IMR-90 (cell line): ENCODE measurements around the gene ANKRD1. TPM values are rescaled to one million over a fixed set of nuclear protein-coding genes. Genes with fewer than 3 reads are reported as not detected.
A peak's percentile ranks its signal among the peaks of the same experiment; 100 is the strongest.

Source experiments
- ATAC-seq: fragments of 200-7000 bp; cut with Tn5 transposase; 2 replicates; pipeline ENCODE4 v1.9.1; 2020; ENCODE audit warnings: low read depth, mild to moderate bottlenecking, moderate library complexity
- BruUV-seq: library from RNA; stranded (reverse); fragments of 400-500 nt; replicated peaks from 2 replicates; lab custom pipeline; 2021; lab: Mats Ljungman, UMichigan
- CTCF ChIA-PET: fragments of 300-600 bp; formaldehyde crosslinking; extraction: SDS; loops from one replicate; lab custom pipeline; 2021; ENCODE audit warnings: antibody characterized with exemption; lab: Yijun Ruan, JAX
- POLR2A ChIA-PET: fragments of 300-600 bp; sonication (Branson Sonifier 250); formaldehyde crosslinking; loops from one replicate; lab custom pipeline; 2022; ENCODE audit warnings: antibody characterized with exemption; ENCODE audit not compliant: unreplicated experiment; lab: Charles Lee
- DNase-seq: peaks from one replicate; pipeline ENCODE4 v3.0.0; 2013
- H2AFZ ChIP-seq: replicated peaks from 2 replicates; pipeline ENCODE3; 2013; ENCODE audit warnings: low read length, mild to moderate bottlenecking; ENCODE audit not compliant: poor library complexity
- H2AK5ac ChIP-seq: 2 replicates; pipeline ENCODE4 v1.6.1; 2013; ENCODE audit warnings: low read depth, low read length, inconsistent platforms
- H2AK9ac ChIP-seq: replicated peaks from 2 replicates; pipeline ENCODE3; 2013; ENCODE audit warnings: mild to moderate bottlenecking, low read depth, low read length, moderate library complexity; ENCODE audit not compliant: poor library complexity
- H2BK120ac ChIP-seq: 2 replicates; pipeline ENCODE4 v1.6.1; 2013; ENCODE audit warnings: low read depth, low read length, inconsistent platforms
- H2BK15ac ChIP-seq: 3 replicates; pipeline ENCODE4 v1.6.1; 2013; ENCODE audit warnings: low read depth, low read length, inconsistent platforms
- H2BK20ac ChIP-seq: 2 replicates; pipeline ENCODE4 v1.6.1; 2013; ENCODE audit warnings: low read depth, mild to moderate bottlenecking, inconsistent platforms, low read length, moderate library complexity
- H2BK5ac ChIP-seq: 2 replicates; pipeline ENCODE4 v1.6.1; 2013; ENCODE audit warnings: mild to moderate bottlenecking, low read depth, low read length, inconsistent platforms; ENCODE audit not compliant: poor library complexity, severe bottlenecking
- H3K14ac ChIP-seq: replicated peaks from 2 replicates; pipeline ENCODE4 v1.6.1; 2013; ENCODE audit warnings: low read depth, low read length, inconsistent platforms
- H3K18ac ChIP-seq: 2 replicates; pipeline ENCODE4 v1.6.1; 2013; ENCODE audit warnings: low read depth, low read length, control low read depth
- H3K23ac ChIP-seq: 2 replicates; pipeline ENCODE4 v1.6.1; 2013; ENCODE audit warnings: low read depth, low read length, inconsistent platforms
- H3K27ac ChIP-seq: 2 replicates; pipeline ENCODE4 v1.5.1; 2013; ENCODE audit warnings: mild to moderate bottlenecking, control low read depth, low read length; ENCODE audit not compliant: insufficient read depth
- H3K27me3 ChIP-seq: 2 replicates; pipeline ENCODE4 v1.6.1; 2013; ENCODE audit warnings: low read length; ENCODE audit not compliant: control insufficient read depth, insufficient read depth
- H3K36me3 ChIP-seq: 2 replicates; pipeline ENCODE4 v1.6.1; 2013; ENCODE audit warnings: low read length, mixed read lengths; ENCODE audit not compliant: control insufficient read depth, insufficient read depth
- H3K4ac ChIP-seq: 2 replicates; pipeline ENCODE4 v1.6.1; 2013; ENCODE audit warnings: low read depth, low read length, inconsistent platforms
- H3K4me1 ChIP-seq: 2 replicates; pipeline ENCODE4 v1.6.1; 2013; ENCODE audit warnings: low read length, mixed read lengths; ENCODE audit not compliant: control insufficient read depth, insufficient read depth
- H3K4me2 ChIP-seq: 2 replicates; pipeline ENCODE4 v1.6.1; 2013; ENCODE audit warnings: low read depth, mild to moderate bottlenecking, control low read depth, low read length, moderate library complexity
- H3K4me3 ChIP-seq: 2 replicates; pipeline ENCODE4 v1.5.1; 2013; ENCODE audit warnings: low read depth, mild to moderate bottlenecking, control low read depth, low read length, moderate library complexity; ENCODE audit not compliant: insufficient read depth
- H3K56ac ChIP-seq: 2 replicates; pipeline ENCODE4 v1.6.1; 2013; ENCODE audit warnings: low read length, inconsistent platforms; ENCODE audit not compliant: insufficient read depth; ENCODE audit errors: extremely low read depth
- H3K79me1 ChIP-seq, 2 experiments: 2 replicates each; pipeline ENCODE4 v1.6.1; 2013; ENCODE audit warnings: low read length in 2 of 2, inconsistent platforms in 1 of 2, low read depth in 1 of 2
- H3K9ac ChIP-seq: 2 replicates; pipeline ENCODE4 v1.6.1; 2013; ENCODE audit warnings: low read depth, low read length, control low read depth
- H3K9me1 ChIP-seq: 2 replicates; pipeline ENCODE4 v1.6.1; 2013; ENCODE audit warnings: low read length, inconsistent platforms; ENCODE audit not compliant: insufficient read depth
- H3K9me3 ChIP-seq: 2 replicates; pipeline ENCODE4 v1.6.1; 2013; ENCODE audit warnings: low read length; ENCODE audit not compliant: control insufficient read depth, insufficient read depth
- H4K20me1 ChIP-seq: 2 replicates; pipeline ENCODE4 v1.6.1; 2013; ENCODE audit warnings: low read length, inconsistent platforms; ENCODE audit not compliant: insufficient read depth
- H4K5ac ChIP-seq: 2 replicates; pipeline ENCODE4 v1.6.1; 2013; ENCODE audit warnings: mild to moderate bottlenecking, low read depth, low read length, control low read depth
- H4K8ac ChIP-seq, 2 experiments: 2 replicates each; pipeline ENCODE4 v1.6.1; 2013; ENCODE audit warnings: low read depth in 2 of 2, low read length in 2 of 2, control low read depth in 1 of 2, inconsistent platforms in 1 of 2
- H4K91ac ChIP-seq: 2 replicates; pipeline ENCODE4 v1.6.1; 2013; ENCODE audit warnings: low read depth, low read length, inconsistent platforms; ENCODE audit not compliant: insufficient read depth
- CEBPB ChIP-seq: IDR thresholded peaks from 2 replicates; pipeline ENCODE4 v1.6.1; 2012; ENCODE audit warnings: low read depth, low read length, improper control_type of control experiment
- CHD1 ChIP-seq: IDR thresholded peaks from 2 replicates; pipeline ENCODE4 v1.6.1; 2012; ENCODE audit warnings: low read depth, low read length, improper control_type of control experiment
- MAZ ChIP-seq: IDR thresholded peaks from 2 replicates; pipeline ENCODE4 v1.6.1; 2012; ENCODE audit warnings: low read depth, mild to moderate bottlenecking, low read length, improper control_type of control experiment, moderate library complexity, borderline replicate concordance
- NFE2L2 ChIP-seq: fragments of 150-350 bp; IDR thresholded peaks from 2 replicates; pipeline ENCODE4 v1.6.1; 2016; ENCODE audit warnings: low read depth, mild to moderate bottlenecking, low read length
- RFX5 ChIP-seq: IDR thresholded peaks from 2 replicates; pipeline ENCODE4 v1.8.0; 2012; ENCODE audit warnings: low read depth, mild to moderate bottlenecking, low read length, moderate library complexity
- WGBS, 2 experiments: methylation state at CpG; one replicate each; pipeline versions ENCODE4 v1.1.5 to v1.1.7; 2013; ENCODE audit warnings: missing lambda C conversion rate in 2 of 2; ENCODE audit not compliant: insufficient read length in 1 of 2; ENCODE audit errors: extremely low coverage in 2 of 2; 5-methylcytosine and 5-hydroxymethylcytosine counted together
- dilution Hi-C: fragments of 300-500 bp; cut with HindIII; formaldehyde crosslinking; loops from one replicate; pipeline ENCODE4 v1.14.3; 2018; ENCODE audit warnings: low sequenced_read_pairs; ENCODE audit not compliant: unreplicated experiment
- in situ Hi-C: fragments of 300-500 bp; cut with MboI; formaldehyde crosslinking; loops from 3 replicates; pipeline ENCODE4 v1.14.3; 2019; ENCODE audit warnings: low sequenced_read_pairs, inconsistent platforms, mixed read lengths
- intact Hi-C: fragments of 100-400 bp; cut with micrococcal nuclease; formaldehyde crosslinking; loops from 2 replicates; pipeline ENCODE4 v1.10.0; 2022
- polyA plus RNA-seq, 3 experiments: library from polyadenylated mRNA; depleted of rRNA; stranded (reverse); fragments of >200 nt; gene quantifications; 2 replicates each; pipeline ENCODE4 v1.2.3, GENCODE V29; 2012; ENCODE audit warnings: low replicate concordance in 1 of 3
- total RNA-seq: library from RNA; depleted of rRNA; stranded (reverse); fragments of >200 nt; gene quantifications from 2 replicates; pipeline ENCODE4 v1.2.3, GENCODE V29; 2012

Gene ANKRD1
- total and polyA plus RNA-seq, 2 of the 4 experiments (the other 2 are of a cell fraction) = 7.4 to 10.8 TPM

DNA sequence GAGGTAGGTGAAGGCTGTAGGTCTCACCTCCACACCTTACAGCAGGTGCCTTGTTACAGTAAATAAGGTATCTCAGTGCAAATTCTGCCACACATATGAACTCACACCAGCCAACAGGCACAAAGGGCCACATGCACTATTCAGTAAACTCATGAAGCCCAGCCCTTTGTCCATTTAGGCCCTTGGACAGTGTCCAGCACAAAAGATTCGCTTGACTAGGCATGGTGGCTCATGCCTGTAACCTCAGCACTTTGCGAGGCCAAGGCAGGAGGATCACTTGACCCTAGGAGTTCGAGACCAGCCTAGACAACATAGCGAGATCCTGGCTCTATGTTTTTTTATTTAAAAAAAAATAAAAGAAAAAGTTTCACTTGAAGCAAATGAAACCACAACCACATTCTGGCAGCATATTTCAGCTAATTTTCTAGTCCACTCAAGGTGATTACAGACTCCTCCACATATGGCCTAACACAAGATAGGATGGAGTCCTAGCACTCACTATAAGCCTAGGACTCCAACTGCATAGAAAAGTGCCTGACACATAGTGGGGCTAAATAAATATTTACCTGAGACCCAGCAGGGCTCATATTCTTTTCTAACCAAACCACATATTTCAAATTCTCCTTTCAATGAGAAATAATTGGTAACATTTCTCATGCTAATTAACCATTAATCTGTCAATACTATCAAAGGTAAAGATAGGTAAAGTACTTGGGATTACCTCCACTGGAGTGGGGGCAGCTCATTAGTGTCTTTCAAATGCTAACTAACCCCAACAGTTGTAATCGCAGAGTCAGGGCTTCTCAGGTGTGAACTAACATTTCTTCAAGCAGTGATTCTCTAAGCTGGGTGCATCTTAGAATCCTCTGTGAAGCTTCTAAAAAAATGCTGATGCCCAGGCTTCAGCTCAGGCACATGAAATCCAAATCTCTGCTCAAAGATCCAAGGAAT is 4.5 kb upstream of the ANKRD1 start:
- 100% methylated on average over 1 of the region's 5 CpGs; no CpG with 5 or more reads in 1 of the 2 experiments for WGBS, 2 experiments
- no peak overlapping the region for H3K18ac ChIP-seq

More for the DNA sequence above, 4.5 kb upstream of the ANKRD1 start:
- intact Hi-C loops (no loop called here), dilution Hi-C loops (no loop called here), in situ Hi-C loops (no loop called here)
- no TSS peak for BruUV-seq
- Histone ChIP-seq H2AFZ (peak overlapping the region; percentile 18), H3K9me1 (peaks cover 5% of the 10 kb centered on the region), H3K4me1 (peaks cover 14% of the 10 kb centered on the region), H3K14ac (peak overlapping the region; percentile 18), H2BK5ac (no peak overlapping the region), H2AK5ac (peak overlapping the region; percentile 84), H4K5ac (no peak overlapping the region), H4K20me1 (no peaks in the 10 kb centered on the region), H3K79me1 (no peaks in the 10 kb centered on the region), H3K56ac (no peak overlapping the region), H2BK20ac (peak overlapping the region; percentile 77), H3K4me3 (no peak overlapping the region), H2AK9ac (no peak overlapping the region), H4K91ac (peak overlapping the region; percentile 82), H3K4me2 (no peak overlapping the region), H3K9me3 (no peaks in the 10 kb centered on the region), H2BK15ac (peak overlapping the region; percentile 85; the same call in 2 of the 3 replicates), H3K23ac (no peak overlapping the region), H3K4ac (peak overlapping the region; percentile 72), H3K27me3 (no peaks in the 10 kb centered on the region), H3K9ac (no peak overlapping the region), H3K27ac (no peak overlapping the region), H2BK120ac (peak overlapping the region; percentile 70), H4K8ac (peak overlapping the region; percentile 10 to 18; a peak in 2 of 4 replicates), H3K36me3 (no peaks in the 10 kb centered on the region)
- TF ChIP-seq RFX5 (no peak), CHD1 (no peak), CEBPB (no peak), NFE2L2 (no peak), MAZ (no peak)
- DNase-seq (no peak), ATAC-seq (no peak)
- CTCF ChIA-PET = interaction anchor here (1.2 kb wide), 1 partner anchor 14 kb away, joined by 3 read pairs; no protein-coding TSS in a partner anchor
- POLR2A ChIA-PET = no interaction called here
